SKM-1 (cell line): ENCODE results near the gene AUTS2.
"Not testable (repeated sequence)": the region's sequence is repeated elsewhere in the genome, so short reads cannot be mapped to it uniquely, and the experiment has no call there.

Source experiments
- DNase-seq: peaks from one replicate; lab custom pipeline; 2025; ENCODE audit not compliant: unreplicated experiment; lab: John Stamatoyannopoulos, UW

AUTS2 gene

DNA sequence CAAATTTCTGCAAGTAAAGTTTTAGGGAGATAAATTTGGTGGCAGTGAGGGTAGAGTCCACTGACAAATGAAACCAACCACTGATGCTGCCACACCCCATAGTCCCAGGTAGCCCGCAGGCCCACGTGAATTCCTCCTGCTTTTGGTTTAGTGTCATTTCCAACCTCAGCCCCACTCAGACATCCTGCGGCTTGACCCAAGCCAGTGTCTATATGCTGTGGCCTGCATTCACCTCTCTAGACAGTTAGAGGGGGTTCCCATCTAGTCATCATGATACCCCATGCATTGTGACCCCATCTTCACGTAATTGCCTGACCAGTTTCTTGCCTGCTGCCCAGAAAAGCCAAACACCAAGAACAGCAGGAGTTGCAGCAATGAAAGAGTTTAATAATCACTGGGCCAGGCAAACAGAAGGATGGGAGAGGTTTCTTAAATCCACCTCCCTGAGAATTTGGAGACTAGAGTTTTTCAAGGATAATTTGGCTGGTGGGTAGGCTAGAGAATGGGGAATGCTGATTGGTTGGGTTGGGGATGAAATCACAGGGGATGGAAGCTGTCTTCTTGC lies 1201.6 kb downstream of the AUTS2 start:
- no peak for DNase-seq

DNA sequence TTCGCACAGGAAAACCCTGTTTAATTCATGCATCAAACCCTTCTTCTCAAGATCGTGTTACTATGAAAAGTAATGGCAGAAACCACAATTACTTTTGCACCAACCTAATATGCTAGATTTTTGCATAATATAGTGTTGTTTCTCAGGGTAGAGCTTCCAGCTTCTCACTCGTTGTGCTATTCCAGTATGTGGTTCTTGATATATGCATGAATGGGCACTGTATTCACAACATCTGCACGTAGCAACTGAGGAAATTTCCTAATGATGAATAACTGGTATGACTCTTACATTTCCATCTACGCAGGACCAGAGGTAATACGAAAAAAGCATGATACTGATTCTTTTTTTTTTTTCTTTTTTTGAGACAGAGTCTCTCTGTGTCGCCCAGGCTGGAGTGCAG lies 1207.1 kb downstream of the AUTS2 start:
- DNase-seq = no peak

DNA sequence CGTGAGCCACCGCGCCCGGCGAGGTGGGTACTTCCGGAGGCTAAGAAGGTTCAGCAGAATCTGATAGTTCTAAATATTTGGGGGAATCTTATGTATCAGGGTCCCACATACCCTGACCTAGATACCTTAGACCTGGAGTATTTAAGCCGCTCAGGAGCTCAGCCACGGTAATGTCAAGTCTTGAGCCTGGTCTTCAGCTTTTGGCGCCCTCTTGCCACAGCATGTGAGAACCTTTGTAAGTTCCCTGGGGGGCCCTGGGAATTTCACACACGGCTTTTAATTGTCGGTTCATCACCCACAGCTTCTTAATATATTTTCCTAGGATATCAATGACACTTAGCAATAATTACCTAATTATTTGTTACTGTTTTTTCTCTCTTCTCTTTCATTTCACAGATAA lies 1209.4 kb downstream of the AUTS2 start:
- DNase-seq = no peak

DNA sequence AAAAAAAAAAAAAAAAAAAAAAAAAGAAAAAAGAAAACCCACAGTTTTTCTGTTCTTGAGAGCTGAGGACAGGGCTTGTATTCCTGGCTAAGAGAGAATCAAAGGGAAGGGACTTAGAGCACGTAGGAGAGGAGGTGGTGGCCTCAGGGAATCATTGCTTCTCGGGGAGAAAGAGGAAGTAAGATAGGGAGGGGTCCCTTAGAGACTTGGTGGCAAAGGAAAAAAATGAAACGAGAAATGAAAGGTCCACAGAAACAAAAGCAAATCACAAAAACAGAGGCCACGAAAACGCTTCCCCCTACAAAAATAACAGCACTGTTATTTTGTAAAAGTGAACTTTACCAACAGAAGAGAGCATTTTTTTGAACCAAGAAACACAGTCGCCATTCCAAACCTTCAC lies 1210.6 kb downstream of the AUTS2 start:
- no peak for DNase-seq

DNA sequence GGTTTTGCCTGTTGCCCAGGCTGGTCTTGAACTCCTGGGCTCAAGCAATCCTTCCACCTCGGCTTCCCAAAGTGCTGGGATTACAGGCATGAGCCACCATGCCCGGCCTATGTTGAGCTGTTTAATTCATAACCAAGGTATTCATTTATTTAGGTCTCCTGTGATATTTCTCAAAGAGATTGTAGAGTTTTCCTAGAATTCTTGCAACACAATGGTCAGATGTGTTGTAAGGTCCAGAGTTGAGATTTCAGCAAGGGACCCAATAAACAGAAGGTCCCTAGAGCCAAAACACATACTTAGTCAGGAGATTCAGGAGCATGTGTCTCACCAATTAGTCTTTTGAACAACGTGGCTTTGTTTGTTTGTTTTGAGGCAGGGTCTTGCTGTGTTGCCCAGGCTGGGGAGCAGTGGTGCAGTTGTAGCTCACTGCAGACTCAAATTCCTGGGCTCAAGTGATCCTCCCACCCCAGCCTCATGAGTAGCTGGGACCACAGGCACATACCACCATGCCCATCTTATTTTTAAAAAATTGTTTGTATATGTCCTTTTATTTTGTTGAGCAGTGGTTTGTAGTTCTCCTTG lies 1212.4 kb downstream of the AUTS2 start:
- no peak for DNase-seq

DNA sequence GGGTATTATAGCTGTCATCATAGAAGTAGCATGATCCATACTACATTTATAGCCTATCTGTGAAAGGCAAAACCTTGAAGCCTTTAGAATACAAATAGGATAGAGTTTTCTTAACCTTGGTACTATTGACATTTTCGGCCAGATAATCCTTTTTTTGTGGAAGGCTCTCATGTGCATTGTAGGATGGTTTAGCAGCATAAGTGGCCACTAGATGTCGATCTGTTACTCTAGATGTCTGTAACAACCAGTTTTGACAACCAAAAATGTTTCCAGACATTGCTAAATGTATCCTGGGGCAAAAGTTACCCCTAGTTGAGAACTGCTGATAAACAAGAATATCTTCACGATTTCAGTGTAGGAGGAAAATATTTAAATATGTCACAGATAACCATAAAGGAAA lies 1214.2 kb downstream of the AUTS2 start:
- DNase-seq = no peak

DNA sequence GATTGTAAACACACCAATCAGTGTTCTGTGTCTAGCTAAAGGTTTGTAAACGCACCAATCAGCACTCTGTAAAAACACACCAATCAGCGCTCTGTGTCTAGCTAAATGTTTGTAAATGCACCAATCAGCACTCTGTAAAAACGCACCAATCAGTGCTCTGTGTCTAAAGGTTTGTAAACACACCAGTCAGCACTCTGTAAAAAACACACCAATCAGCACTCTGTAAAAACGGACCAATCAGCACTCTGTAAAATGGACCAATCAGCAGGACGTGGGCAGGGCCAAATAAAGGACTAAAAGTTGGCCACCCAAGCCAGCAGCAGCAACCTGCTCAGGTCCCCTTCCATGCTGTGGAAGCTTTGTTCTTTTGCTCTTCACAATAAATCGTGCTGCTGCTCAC lies 1224.2 kb downstream of the AUTS2 start:
- DNase-seq = not testable (repeated sequence)

DNA sequence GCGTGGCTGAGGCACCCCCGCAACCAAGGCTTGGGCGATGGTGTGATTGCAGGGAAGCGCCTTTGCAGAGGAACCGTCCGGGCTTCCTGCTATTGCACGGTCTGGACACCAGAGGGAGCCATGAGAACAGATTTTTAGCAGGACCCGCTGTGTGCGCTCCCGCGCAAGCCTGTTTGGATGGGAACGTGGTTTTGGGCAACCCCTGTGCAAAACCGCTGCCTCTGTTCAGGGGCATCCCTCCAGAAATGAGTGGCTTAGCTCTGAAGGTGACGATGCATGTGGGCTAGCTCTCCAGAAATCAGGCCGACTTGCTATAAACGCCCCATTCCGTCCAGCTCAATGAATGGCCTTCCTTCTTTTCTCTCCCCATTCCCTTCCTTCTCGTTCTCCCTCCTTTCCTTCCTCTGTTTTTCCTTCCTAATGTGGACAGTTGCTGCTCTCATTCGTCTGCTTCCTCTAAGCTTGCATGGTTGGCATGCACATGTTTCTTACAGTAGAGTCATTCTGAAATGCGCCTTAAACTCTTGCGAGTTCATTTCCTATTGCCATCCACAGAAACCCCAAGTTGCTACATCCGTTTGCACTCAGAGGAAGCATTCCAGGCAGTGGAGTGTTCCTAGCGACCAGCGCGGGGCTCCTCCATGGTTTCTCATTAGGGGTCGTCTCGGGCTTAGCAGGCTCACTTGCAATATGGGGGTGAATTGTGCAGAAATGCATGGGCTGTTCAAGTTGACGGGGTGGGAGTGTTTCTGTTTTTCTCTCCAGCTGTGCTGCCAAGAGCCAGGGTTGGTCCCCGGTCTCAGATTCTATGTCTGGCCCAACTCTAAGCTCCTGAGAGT lies 1231.2 kb downstream of the AUTS2 start:
- peak; percentile 57 for DNase-seq

DNA sequence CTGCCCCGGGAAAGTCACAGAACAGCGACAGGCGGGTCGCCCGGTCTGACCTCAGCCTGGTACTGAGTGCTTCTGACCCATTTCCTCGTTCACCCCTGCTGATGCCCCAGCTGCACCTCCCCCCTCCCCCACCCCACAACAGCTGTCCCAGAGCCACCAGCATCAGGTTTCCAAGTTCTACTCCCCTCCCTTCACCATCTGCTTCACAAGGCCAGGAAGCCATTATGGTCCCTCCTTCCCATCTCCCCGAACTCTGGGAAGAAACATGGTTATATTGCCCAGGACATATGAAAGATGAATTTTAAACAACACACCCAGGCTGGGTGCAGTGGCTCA lies 1231.8 kb downstream of the AUTS2 start:
- DNase-seq = no peak

DNA sequence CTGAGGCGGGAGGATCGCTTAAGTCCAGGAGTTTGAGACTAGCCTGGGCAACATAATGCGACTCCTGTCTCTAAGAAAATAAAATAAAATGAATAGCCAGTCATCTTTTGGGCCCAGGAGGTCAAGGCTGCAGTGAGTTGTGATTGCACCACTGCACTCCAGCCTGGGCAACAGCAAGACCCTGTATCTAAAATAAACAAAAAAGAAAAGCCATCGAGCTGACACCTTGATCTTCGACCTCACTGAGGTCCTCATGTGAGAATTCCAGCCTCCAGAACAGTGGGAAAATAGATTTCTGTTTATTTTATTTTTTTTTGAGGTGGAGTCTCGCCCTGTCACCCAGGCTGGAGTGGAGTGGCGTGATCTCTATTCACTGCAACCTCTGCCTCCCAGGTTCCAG lies 1232.2 kb downstream of the AUTS2 start:
- DNase-seq = no peak

DNA sequence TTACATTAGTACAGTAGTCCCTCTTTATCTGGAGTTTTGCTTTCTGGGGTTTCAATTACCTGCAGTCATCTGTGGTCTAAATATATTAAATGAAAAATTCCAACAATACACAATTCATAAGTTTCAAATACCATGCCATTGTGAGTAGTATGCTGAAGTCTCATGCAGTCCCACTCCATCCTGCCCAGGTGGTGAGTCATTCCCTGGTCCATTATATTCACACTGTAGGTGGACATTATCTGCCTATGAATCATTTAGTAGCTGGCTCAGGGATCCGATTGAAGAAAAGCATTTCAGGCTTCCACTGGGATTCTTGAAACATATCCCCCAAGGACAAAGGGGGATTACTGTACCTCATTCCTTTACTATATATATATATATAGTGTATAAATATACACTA lies 1235.5 kb downstream of the AUTS2 start:
- DNase-seq = no peak

DNA sequence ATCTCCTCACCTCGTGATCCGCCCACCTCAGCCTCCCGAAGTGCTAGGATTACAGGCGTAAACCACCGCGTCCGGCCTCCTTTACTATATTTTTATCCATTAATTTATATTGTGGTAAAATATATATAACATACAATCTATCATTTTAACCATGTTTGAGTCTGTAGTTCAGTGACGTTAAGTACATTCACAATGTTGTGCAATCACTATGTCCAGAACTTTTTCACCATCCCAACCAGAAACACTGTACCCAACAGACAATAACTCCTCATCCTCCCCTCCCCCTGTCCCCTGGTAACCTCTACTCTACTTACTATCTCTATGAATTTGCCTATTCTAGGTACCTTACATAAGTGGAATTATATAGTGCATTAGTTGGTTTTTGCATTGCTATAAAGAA lies 1236.1 kb downstream of the AUTS2 start:
- no peak for DNase-seq

DNA sequence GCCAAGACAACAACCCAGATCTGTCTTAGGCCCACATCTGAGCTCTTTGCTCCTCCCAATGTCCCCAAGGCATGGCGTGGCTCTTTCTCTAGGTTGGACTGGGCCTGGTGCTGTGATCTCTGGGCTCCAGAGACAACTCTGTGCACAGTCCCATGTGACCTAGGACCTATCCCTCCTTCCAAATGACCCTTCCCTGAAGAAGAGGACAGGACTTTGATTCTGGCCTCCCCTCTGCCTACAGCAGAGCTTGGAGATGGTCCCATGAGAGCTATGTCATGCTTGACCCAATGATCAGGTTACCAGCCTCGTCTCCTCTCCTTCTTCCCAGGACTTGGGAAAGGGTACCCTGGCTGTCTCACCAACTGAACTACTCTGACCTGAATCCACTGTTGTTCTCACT lies 1237.4 kb downstream of the AUTS2 start:
- no peak for DNase-seq

DNA sequence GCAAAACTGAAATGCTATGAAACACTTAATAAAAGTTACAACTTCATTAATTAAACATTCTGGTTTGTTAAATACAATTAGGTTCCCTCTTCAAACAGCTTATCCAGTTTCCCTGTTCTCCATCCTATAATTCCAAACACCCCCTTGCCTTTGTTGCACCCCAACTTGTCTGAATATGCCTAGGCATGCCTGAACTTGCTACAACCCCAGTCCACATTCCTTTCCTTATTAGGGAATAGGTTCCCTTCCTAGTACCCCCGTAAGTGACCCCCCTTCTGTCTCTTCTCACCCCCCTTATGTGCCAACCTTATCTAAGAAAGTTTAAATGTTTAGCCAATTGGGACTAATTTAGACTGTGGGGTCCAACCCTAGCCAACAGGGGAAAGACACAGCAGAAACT lies 1238.0 kb downstream of the AUTS2 start:
- DNase-seq = no peak

DNA sequence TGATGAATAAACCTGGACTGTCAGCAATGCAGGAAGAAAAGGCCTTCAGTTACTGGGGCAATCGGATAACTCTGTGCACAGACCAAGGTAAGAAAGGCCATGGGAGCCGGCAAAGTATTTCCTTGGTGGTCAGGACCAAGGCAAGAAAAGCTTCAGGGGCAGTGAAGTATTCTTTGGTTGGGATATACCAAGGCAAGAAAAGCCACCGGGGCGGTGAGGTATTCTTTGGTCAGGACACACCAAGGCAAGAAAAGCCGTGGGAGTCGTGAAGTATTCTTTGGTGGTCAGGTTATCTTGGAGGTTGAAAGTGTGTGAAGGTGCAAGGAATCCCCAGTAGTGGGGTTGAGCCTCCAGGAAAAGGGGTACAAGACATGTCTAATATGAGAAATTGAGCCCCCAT lies 1238.7 kb downstream of the AUTS2 start:
- DNase-seq = no peak

DNA sequence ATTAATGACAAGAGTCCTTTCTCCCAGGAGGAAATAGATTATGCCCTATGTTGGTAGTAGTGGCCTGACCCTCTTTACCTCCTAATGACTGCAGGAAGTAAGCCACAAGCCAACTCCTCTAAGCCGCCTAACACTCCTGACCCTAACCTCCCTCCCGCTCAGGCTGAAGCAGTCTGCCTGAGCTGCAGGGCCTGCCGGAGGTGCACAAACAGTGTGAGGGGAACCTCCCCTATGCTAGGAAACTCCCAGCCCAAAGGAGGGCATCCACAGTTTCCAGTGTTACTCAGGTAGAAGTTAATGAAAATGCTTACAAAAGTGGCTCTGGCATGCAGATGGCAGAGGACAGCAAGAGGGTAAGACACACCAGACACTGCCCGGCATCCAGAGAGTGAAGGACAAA lies 1239.3 kb downstream of the AUTS2 start:
- DNase-seq = no peak

DNA sequence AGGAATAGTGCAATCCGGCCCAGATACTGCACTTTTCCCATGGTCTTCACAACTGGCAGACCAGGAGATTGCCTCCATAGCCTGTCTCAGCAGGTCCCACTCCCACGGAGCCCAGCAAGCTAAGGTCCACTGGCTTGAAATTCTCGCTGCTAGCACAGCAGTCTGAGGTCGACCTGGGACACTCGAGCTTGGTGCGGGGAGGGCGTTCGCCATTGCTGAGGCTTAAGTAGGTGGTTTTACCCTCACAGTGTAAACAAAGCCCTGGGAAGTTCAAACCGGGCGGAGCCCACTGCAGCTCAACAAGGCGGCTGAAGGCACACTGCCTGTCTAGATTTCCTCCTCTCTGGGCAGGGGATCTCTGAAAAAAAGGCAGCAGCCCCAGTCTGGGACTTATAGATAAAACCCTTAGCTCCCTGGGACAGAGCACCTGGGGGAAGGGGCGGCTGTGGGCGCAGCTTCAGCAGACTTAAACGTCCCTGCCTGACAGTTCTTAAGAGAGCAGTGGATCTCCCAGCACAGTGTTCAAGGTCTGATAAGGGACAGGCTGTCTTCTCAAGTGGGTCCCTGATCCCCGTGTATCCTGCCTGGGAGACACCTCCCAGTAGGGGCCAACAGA lies 1240.1 kb downstream of the AUTS2 start:
- no peak for DNase-seq
